HG02642 (cell line): ENCODE data around the gene HES4.

ENCODE experiments used
- ATAC-seq: cut with Tn5 transposase; IDR thresholded peaks from one replicate; pipeline ENCODE4 v1.9.1; 2021; ENCODE audit warnings: mild to moderate bottlenecking; ENCODE audit not compliant: unreplicated experiment, poor library complexity

HES4 gene

GRCh38 chr1:999725-1000356, at the start of gene HES4:
TSS of gene HES4 (minus strand) at chr1:1000097. CDS start at chr1:999973, 124 bp downstream.
- peak; percentile 39 for ATAC-seq

- no peak for ATAC-seq
Measured at GRCh38 chr1:1048765-1049164, 48.9 kb upstream of the HES4 start.

GRCh38 chr1:1047963-1048362, 48.1 kb upstream of the HES4 start:
- ATAC-seq = no peak

GRCh38 chr1:1047407-1047806, 47.5 kb upstream of the HES4 start:
- ATAC-seq = no peak

GRCh38 chr1:1046767-1047166, 46.9 kb upstream of the HES4 start:
- no peak for ATAC-seq

- ATAC-seq = no peak
Measured at GRCh38 chr1:1046243-1046642, 46.3 kb upstream of the HES4 start.

GRCh38 chr1:1045129-1045528, 45.2 kb upstream of the HES4 start:
- ATAC-seq = no peak

- ATAC-seq = no peak
Measured at GRCh38 chr1:1044455-1045078, 44.7 kb upstream of the HES4 start.

GRCh38 chr1:1043921-1044320, 44.0 kb upstream of the HES4 start:
- ATAC-seq = no peak

- ATAC-seq = no peak
Measured at GRCh38 chr1:1043411-1043810, 43.5 kb upstream of the HES4 start.

- ATAC-seq = no peak
Measured at GRCh38 chr1:1042835-1043234, 42.9 kb upstream of the HES4 start.

GRCh38 chr1:1041873-1042272, 42.0 kb upstream of the HES4 start:
- ATAC-seq = no peak

- ATAC-seq = no peak
Measured at GRCh38 chr1:1041092-1041523, 41.2 kb upstream of the HES4 start.

- ATAC-seq = peak; percentile 40
Measured at GRCh38 chr1:1040004-1040991, 40.4 kb upstream of the HES4 start.

- ATAC-seq = no peak
Measured at GRCh38 chr1:1039145-1039910, 39.4 kb upstream of the HES4 start.

- peak; percentile 39 for ATAC-seq
Measured at GRCh38 chr1:1038694-1039093, 38.8 kb upstream of the HES4 start.

GRCh38 chr1:1037366-1038327, 37.8 kb upstream of the HES4 start:
- ATAC-seq = no peak

GRCh38 chr1:1035291-1035943, 35.5 kb upstream of the HES4 start:
- no peak for ATAC-seq

GRCh38 chr1:1034439-1034781, 34.5 kb upstream of the HES4 start:
- no peak for ATAC-seq
